Measurements from ENCODE around the gene HYI. TPM values are rescaled to one million over a fixed set of nuclear protein-coding genes. Genes with fewer than 3 reads are reported as not detected.

Gene HYI
- total RNA-seq, 1 donor from 2014 or later = 43.2 TPM

Small RNA genes within 50 kb of the gene (microRNA-seq; reads per million reads assigned to microRNA genes)
- not detected for gene MIR6735 (ENCODE audit: unreplicated experiment)

Other genes starting within 250 kb of the HYI start
- gene TMEM125, start 183.9 kb downstream of the HYI start, total RNA-seq = not detected in 2 replicates
- gene C1orf210, start 168.3 kb downstream of the HYI start, total RNA-seq = not detected in 2 replicates
- not detected in 2 replicates for gene TIE1, start 152.9 kb downstream of the HYI start, total RNA-seq
- not detected in 2 replicates for gene MPL, start 116.1 kb downstream of the HYI start, total RNA-seq
- 15.2 and 18.7 TPM in 2 replicates for gene CDC20, start 95.0 kb downstream of the HYI start, total RNA-seq
- gene ELOVL1, start 85.9 kb downstream of the HYI start, total RNA-seq = 61.9 and 62.5 TPM in 2 replicates
- gene MED8, start 64.1 kb downstream of the HYI start, total RNA-seq = 39.8 and 40.4 TPM in 2 replicates
- 51.8 and 63.6 TPM in 2 replicates for gene SZT2, start 64.0 kb downstream of the HYI start, total RNA-seq
- gene PTPRF, start 77.0 kb upstream of the HYI start, total RNA-seq = 37.3 and 45.1 TPM in 2 replicates
- 51.9 and 55.8 TPM in 2 replicates for gene KDM4A, start 196.2 kb upstream of the HYI start, total RNA-seq